Measurements from ENCODE around the gene EYS.

- TF ChIP-seq EP300 (IDR thresholded peaks at IDR 0.05) (no peak), CTCF (IDR thresholded peaks at IDR 0.05) (no peak), POLR2A (IDR thresholded peaks at IDR 0.05) (no peak), POLR2AphosphoS5 (IDR thresholded peaks at IDR 0.05) (no peak)
These were observed 970.5 kb downstream of the EYS start for GRCh38 chr6:64736421-64736950.
